PC-3 (cell line): ENCODE results near the gene CIAO1. TPM values are rescaled to one million over a fixed set of nuclear protein-coding genes. Genes with fewer than 3 reads are reported as not detected.

Experiments
- ATAC-seq: fragments of 200-7000 bp; cut with Tn5 transposase; 2 replicates; pipeline ENCODE4 v1.9.1; 2020; ENCODE audit warnings: mild to moderate bottlenecking, moderate library complexity
- BruUV-seq: library from RNA; stranded (reverse); fragments of 400-500 nt; replicated peaks from 2 replicates; lab custom pipeline; 2021; lab: Mats Ljungman, UMichigan
- CTCF ChIA-PET: fragments of 300-600 bp; sonication (Branson Sonifier 250); formaldehyde crosslinking; loops from one replicate; lab custom pipeline; 2022; ENCODE audit warnings: antibody characterized with exemption; lab: Charles Lee
- POLR2A ChIA-PET: fragments of 300-600 bp; sonication (Branson Sonifier 250); formaldehyde crosslinking; loops from one replicate; lab custom pipeline; 2022; ENCODE audit warnings: antibody characterized with exemption; ENCODE audit not compliant: unreplicated experiment; lab: Charles Lee
- DNase-seq: peaks from one replicate; pipeline ENCODE4 v3.0.0-alpha.2; 2015
- H2AFZ ChIP-seq: fragments of 300-600 bp; sonication (generic); 2 replicates; pipeline ENCODE4 v1.6.0; 2016; ENCODE audit warnings: antibody characterized with exemption, low read length
- H3F3A ChIP-seq: fragments of 300-600 bp; sonication (generic); one replicate; pipeline ENCODE4 v1.6.0; 2017; ENCODE audit warnings: antibody characterized with exemption, low read length, control low read depth, mild to moderate bottlenecking; ENCODE audit not compliant: unreplicated experiment
- H3K27ac ChIP-seq: fragments of 300-600 bp; sonication (generic); 2 replicates; pipeline ENCODE4 v1.5.1; 2016; ENCODE audit warnings: mild to moderate bottlenecking, low read length
- H3K27me3 ChIP-seq: fragments of 300-600 bp; sonication (generic); 2 replicates; pipeline ENCODE4 v1.6.1; 2016; ENCODE audit warnings: low read length, mixed read lengths
- H3K36me3 ChIP-seq: fragments of 300-600 bp; sonication (generic); 2 replicates; pipeline ENCODE4 v1.6.1; 2016; ENCODE audit warnings: low read depth, mixed run types, low read length, mixed read lengths
- H3K4me1 ChIP-seq: fragments of 300-600 bp; sonication (generic); 2 replicates; pipeline ENCODE4 v1.5.1; 2016; ENCODE audit warnings: low read length; ENCODE audit not compliant: insufficient read depth
- H3K4me2 ChIP-seq: fragments of 300-600 bp; sonication (generic); 2 replicates; pipeline ENCODE4 v1.6.0; 2016; ENCODE audit warnings: low read length
- H3K4me3 ChIP-seq: fragments of 300-600 bp; sonication (generic); 2 replicates; pipeline ENCODE4 v1.5.1; 2016; ENCODE audit warnings: mild to moderate bottlenecking, low read length, mixed read lengths
- H3K79me2 ChIP-seq: fragments of 300-600 bp; sonication (generic); 2 replicates; pipeline ENCODE4 v1.6.1; 2017; ENCODE audit warnings: low read length, mixed read lengths
- H3K9ac ChIP-seq: fragments of 300-600 bp; sonication (generic); 2 replicates; pipeline ENCODE4 v1.6.0; 2016; ENCODE audit warnings: mild to moderate bottlenecking, low read length
- H3K9me2 ChIP-seq: fragments of 300-600 bp; sonication (generic); replicated peaks from 2 replicates; pipeline ENCODE4 v1.6.1; 2016; ENCODE audit warnings: mixed run types, low read length, mixed read lengths
- H3K9me3 ChIP-seq: fragments of 300-600 bp; sonication (generic); 2 replicates; pipeline ENCODE4 v1.6.1; 2016; ENCODE audit warnings: low read length, mixed read lengths
- H4K20me1 ChIP-seq: fragments of 300-600 bp; sonication (generic); 2 replicates; pipeline ENCODE4 v1.6.1; 2016; ENCODE audit warnings: low read length, mixed read lengths
- CTCF ChIP-seq: fragments of 300-600 bp; sonication (generic); conservative IDR thresholded peaks from 2 replicates; pipeline ENCODE4 v1.5.1; 2017; ENCODE audit warnings: antibody characterized with exemption, low read depth, mild to moderate bottlenecking, low read length
- EZH2 ChIP-seq: fragments of 300-600 bp; sonication (generic); IDR thresholded peaks from one replicate; pipeline ENCODE4 v1.6.1; 2017; ENCODE audit warnings: antibody characterized with exemption, mild to moderate bottlenecking, low read length; ENCODE audit not compliant: unreplicated experiment
- EZH2phosphoT487 ChIP-seq: fragments of 300-600 bp; sonication (generic); IDR thresholded peaks from 2 replicates; pipeline ENCODE4 v1.6.1; 2018; ENCODE audit warnings: mild to moderate bottlenecking, antibody characterized with exemption, low read length, borderline replicate concordance
- intact Hi-C: fragments of 100-400 bp; cut with micrococcal nuclease; formaldehyde crosslinking; loops from 2 replicates; pipeline ENCODE4 v1.9.0; 2023
- total RNA-seq: library from RNA; depleted of rRNA; stranded (reverse); fragments of >200 nt; gene quantifications from 2 replicates; pipeline ENCODE4 v1.2.3, GENCODE V29; 2014

CIAO1 gene
- total RNA-seq, 1 experiment from 2014 or later, result 130 TPM

GRCh38 chr2:96251721-96252292, 14.2 kb upstream of the CIAO1 start:
- CTCF ChIA-PET, result no interaction called here
- peaks cover 3% of the 10 kb centered on the region for H3K79me2 ChIP-seq
- no peak overlapping the region for H3K4me2 ChIP-seq
- peak; percentile 89 for ATAC-seq
- intact Hi-C loops, result no loop called here
- peak; percentile 70 for DNase-seq
- H4K20me1 ChIP-seq, result no peaks in the 10 kb centered on the region
- H3K9me3 ChIP-seq, result no peaks in the 10 kb centered on the region
- TF ChIP-seq EZH2phosphoT487 (no peak), CTCF (no peak), EZH2 (no peak)
- H3K36me3 ChIP-seq, result peaks cover 12% of the 10 kb centered on the region
- no peak overlapping the region for H3K27ac ChIP-seq
- H3K4me1 ChIP-seq, result peaks cover 5% of the 10 kb centered on the region; the same call in 1 of the 2 replicates
- H2AFZ ChIP-seq, result no peak overlapping the region
- BruUV-seq, result TSS peak; percentile 9
- no peak overlapping the region for H3K4me3 ChIP-seq
- H3K9ac ChIP-seq, result no peak overlapping the region
- H3K9me2 ChIP-seq, result no peaks in the 10 kb centered on the region
- no peaks in the 10 kb centered on the region for H3K27me3 ChIP-seq
- no peaks in the 10 kb centered on the region for H3F3A ChIP-seq
- POLR2A ChIA-PET, result no interaction called here

- DNase-seq (no peak), ATAC-seq (no peak)
- Histone ChIP-seq H3K4me1 (peaks cover 5% of the 10 kb centered on the region; the same call in 1 of the 2 replicates), H3K27me3 (no peaks in the 10 kb centered on the region), H3K27ac (no peak overlapping the region), H3K4me3 (no peak overlapping the region), H3F3A (no peaks in the 10 kb centered on the region), H2AFZ (no peak overlapping the region), H3K9me2 (no peaks in the 10 kb centered on the region), H3K4me2 (no peak overlapping the region), H3K9ac (no peak overlapping the region), H3K79me2 (peaks cover 5% of the 10 kb centered on the region), H3K36me3 (peaks cover 12% of the 10 kb centered on the region), H4K20me1 (no peaks in the 10 kb centered on the region), H3K9me3 (no peaks in the 10 kb centered on the region)
- CTCF ChIA-PET, result no interaction called here
- TF ChIP-seq EZH2phosphoT487 (no peak), CTCF (no peak), EZH2 (no peak)
- POLR2A ChIA-PET, result no interaction called here
- no TSS peak for BruUV-seq
- intact Hi-C loops, result no loop called here
These were observed 13.5 kb upstream of the CIAO1 start for GRCh38 chr2:96252526-96252925.

- Histone ChIP-seq H4K20me1 (no peaks in the 10 kb centered on the region), H3K4me3 (no peak overlapping the region), H3K36me3 (peaks cover 12% of the 10 kb centered on the region), H3K9me3 (no peaks in the 10 kb centered on the region), H3K9ac (no peak overlapping the region), H3F3A (no peaks in the 10 kb centered on the region), H3K27me3 (no peaks in the 10 kb centered on the region), H3K27ac (no peak overlapping the region), H3K79me2 (peaks cover 9% of the 10 kb centered on the region), H3K4me1 (peaks cover 9% of the 10 kb centered on the region), H3K4me2 (no peak overlapping the region), H3K9me2 (no peaks in the 10 kb centered on the region), H2AFZ (no peak overlapping the region)
- DNase-seq (no peak), ATAC-seq (no peak)
- intact Hi-C loops, result no loop called here
- TF ChIP-seq CTCF (no peak), EZH2phosphoT487 (no peak), EZH2 (no peak)
- CTCF ChIA-PET, result no interaction called here
- BruUV-seq, result no TSS peak
- POLR2A ChIA-PET, result no interaction called here
These were observed 13.0 kb upstream of the CIAO1 start for GRCh38 chr2:96253006-96253405.
